OCI-M1 (cell line): ENCODE data around the gene NIPBL.
"Not testable (repeated sequence)": the region's sequence is repeated elsewhere in the genome, so short reads cannot be mapped to it uniquely, and the experiment has no call there.

Experiments
- DNase-seq: peaks from one replicate; lab custom pipeline; 2025; lab: John Stamatoyannopoulos, UW

Gene NIPBL

GRCh38 chr5:37028910-37029309 is 152.3 kb downstream of the NIPBL start:
- DNase-seq, result no peak

- DNase-seq, result no peak
These were observed 152.9 kb downstream of the NIPBL start for GRCh38 chr5:37029436-37029835.

- DNase-seq, result no peak
These were observed 158.4 kb downstream of the NIPBL start for GRCh38 chr5:37034955-37035354.

GRCh38 chr5:37037840-37038239 is 161.3 kb downstream of the NIPBL start:
- DNase-seq, result no peak

GRCh38 chr5:37039824-37040223 is 163.3 kb downstream of the NIPBL start:
- DNase-seq, result no peak

GRCh38 chr5:37043693-37044092 is 167.1 kb downstream of the NIPBL start:
- DNase-seq, result peak; percentile 16

- no peak for DNase-seq
These were observed 167.6 kb downstream of the NIPBL start for GRCh38 chr5:37044120-37044519.

- DNase-seq, result no peak
These were observed 169.1 kb downstream of the NIPBL start for GRCh38 chr5:37045703-37046102.

- no peak for DNase-seq
These were observed 171.4 kb downstream of the NIPBL start for GRCh38 chr5:37047947-37048346.

- no peak for DNase-seq
These were observed 177.8 kb downstream of the NIPBL start for GRCh38 chr5:37054391-37054790.

GRCh38 chr5:37055383-37055990 is 178.9 kb downstream of the NIPBL start:
- DNase-seq, result no peak

- DNase-seq, result no peak
These were observed 180.2 kb downstream of the NIPBL start for GRCh38 chr5:37056762-37057161.

GRCh38 chr5:37060030-37060429 is 183.5 kb downstream of the NIPBL start:
- DNase-seq, result no peak

- no peak for DNase-seq
These were observed 187.2 kb downstream of the NIPBL start for GRCh38 chr5:37063739-37064138.

- no peak for DNase-seq
These were observed 187.9 kb downstream of the NIPBL start for GRCh38 chr5:37064442-37064841.

GRCh38 chr5:37071487-37071886 is 194.9 kb downstream of the NIPBL start:
- DNase-seq, result no peak

GRCh38 chr5:37071901-37072581 is 195.5 kb downstream of the NIPBL start:
- no peak for DNase-seq

GRCh38 chr5:37075399-37075950 is 198.9 kb downstream of the NIPBL start:
- DNase-seq, result no peak

GRCh38 chr5:37077146-37077545 is 200.6 kb downstream of the NIPBL start:
- DNase-seq, result no peak

GRCh38 chr5:37080697-37081096 is 204.1 kb downstream of the NIPBL start:
- DNase-seq, result no peak

- not testable (repeated sequence) for DNase-seq
These were observed 206.4 kb downstream of the NIPBL start for GRCh38 chr5:37082977-37083376.

- DNase-seq, result not testable (repeated sequence)
These were observed 209.5 kb downstream of the NIPBL start for GRCh38 chr5:37086026-37086425.

GRCh38 chr5:37086466-37087173 is 210.1 kb downstream of the NIPBL start:
- DNase-seq, result no peak
